ENCODE data around the gene GLIPR1.

Gene GLIPR1

GRCh38 chr12:75526655-75527511 lies 46.3 kb downstream of the GLIPR1 start:
- Histone ChIP-seq H3K9ac (ENCODE audit: low read length) (no peak overlapping the region), H4K20me1 (ENCODE audit: insufficient read depth, low read length) (no peaks in the 10 kb centered on the region), H3K4me2 (ENCODE audit: low read length) (no peak overlapping the region), H3K36me3 (ENCODE audit: insufficient read depth, low read length) (no peaks in the 10 kb centered on the region), H3K27me3 (ENCODE audit: insufficient read depth, low read length) (no peaks in the 10 kb centered on the region), H3K9me3 (ENCODE audit: low read length) (no peaks in the 10 kb centered on the region), H3K4me1 (ENCODE audit: insufficient read depth, low read length, severe bottlenecking) (no peaks in the 10 kb centered on the region), H3K27ac (ENCODE audit: low read depth, low read length, poor library complexity, severe bottlenecking) (no peak overlapping the region), H3K4me3 (ENCODE audit: low read depth, low read length, poor library complexity, severe bottlenecking) (no peak overlapping the region), H2AFZ (ENCODE audit: low read length) (no peak overlapping the region), H3K9me2 (ENCODE audit: low read depth, low read length) (no peaks in the 10 kb centered on the region), H3K79me2 (ENCODE audit: insufficient read depth, low read length) (no peaks in the 10 kb centered on the region), H3F3A (ENCODE audit: insufficient read depth, low read length) (no peaks in the 10 kb centered on the region)
- TF ChIP-seq EZH2 (IDR thresholded peaks at IDR 0.05; ENCODE audit: borderline replicate concordance, low read length) (no peak), CTCF (IDR thresholded peaks at IDR 0.05; ENCODE audit: low read length) (peak; percentile 68)

GRCh38 chr12:75528272-75528671 lies 47.7 kb downstream of the GLIPR1 start:
- no peaks in the 10 kb centered on the region for H3K36me3 ChIP-seq (ENCODE audit: insufficient read depth, low read length)
- no peaks in the 10 kb centered on the region for H3F3A ChIP-seq (ENCODE audit: insufficient read depth, low read length)
- no peak overlapping the region for H3K27ac ChIP-seq (ENCODE audit: low read depth, low read length, poor library complexity, severe bottlenecking)
- H4K20me1 ChIP-seq (ENCODE audit: insufficient read depth, low read length), result no peaks in the 10 kb centered on the region
- no peaks in the 10 kb centered on the region for H3K79me2 ChIP-seq (ENCODE audit: insufficient read depth, low read length)
- no peaks in the 10 kb centered on the region for H3K9me3 ChIP-seq (ENCODE audit: low read length)
- H3K9ac ChIP-seq (ENCODE audit: low read length), result no peak overlapping the region
- no peak overlapping the region for H3K4me2 ChIP-seq (ENCODE audit: low read length)
- TF ChIP-seq CTCF (IDR thresholded peaks at IDR 0.05; ENCODE audit: low read length), result no peak
- H3K27me3 ChIP-seq (ENCODE audit: insufficient read depth, low read length), result no peaks in the 10 kb centered on the region
- no peaks in the 10 kb centered on the region for H3K4me1 ChIP-seq (ENCODE audit: insufficient read depth, low read length, severe bottlenecking)
- H3K4me3 ChIP-seq (ENCODE audit: low read depth, low read length, poor library complexity, severe bottlenecking), result no peak overlapping the region
- H3K9me2 ChIP-seq (ENCODE audit: low read depth, low read length), result no peaks in the 10 kb centered on the region
- H2AFZ ChIP-seq (ENCODE audit: low read length), result no peak overlapping the region

- H3K9ac ChIP-seq (ENCODE audit: low read length), result no peak overlapping the region
- no peak overlapping the region for H3K4me2 ChIP-seq (ENCODE audit: low read length)
- no peaks in the 10 kb centered on the region for H3K27me3 ChIP-seq (ENCODE audit: insufficient read depth, low read length)
- no peaks in the 10 kb centered on the region for H3K4me1 ChIP-seq (ENCODE audit: insufficient read depth, low read length, severe bottlenecking)
- no peaks in the 10 kb centered on the region for H4K20me1 ChIP-seq (ENCODE audit: insufficient read depth, low read length)
- H3K79me2 ChIP-seq (ENCODE audit: insufficient read depth, low read length), result no peaks in the 10 kb centered on the region
- H3K9me3 ChIP-seq (ENCODE audit: low read length), result no peaks in the 10 kb centered on the region
- no peak overlapping the region for H3K4me3 ChIP-seq (ENCODE audit: low read depth, low read length, poor library complexity, severe bottlenecking)
- no peak overlapping the region for H2AFZ ChIP-seq (ENCODE audit: low read length)
- no peaks in the 10 kb centered on the region for H3F3A ChIP-seq (ENCODE audit: insufficient read depth, low read length)
- H3K36me3 ChIP-seq (ENCODE audit: insufficient read depth, low read length), result no peaks in the 10 kb centered on the region
- H3K9me2 ChIP-seq (ENCODE audit: low read depth, low read length), result no peaks in the 10 kb centered on the region
- TF ChIP-seq EZH2 (IDR thresholded peaks at IDR 0.05; ENCODE audit: borderline replicate concordance, low read length) (no peak), CTCF (IDR thresholded peaks at IDR 0.05; ENCODE audit: low read length) (no peak)
- H3K27ac ChIP-seq (ENCODE audit: low read depth, low read length, poor library complexity, severe bottlenecking), result no peak overlapping the region
Observed at GRCh38 chr12:75528692-75529091, 48.1 kb downstream of the GLIPR1 start.
